Stimulated activated CD8-positive, alpha-beta memory T cell treated with anti-CD3 and anti-CD28 coated beads, Interleukin-15, amount 100 ng/mL, for 1 hour (primary cell): ENCODE results near the gene TRPM3.
"Not testable (repeated sequence)": the region's sequence is repeated elsewhere in the genome, so short reads cannot be mapped to it uniquely, and the experiment has no call there.

Source experiments
- DNase-seq: peaks from one replicate; pipeline ENCODE4 v3.0.0-alpha.2; 2020; ENCODE audit warnings: low read depth

Gene TRPM3

GRCh38 chr9:70654144-70654543 is 467.3 kb downstream of the TRPM3 start:
- DNase-seq = no peak

- not testable (repeated sequence) for DNase-seq
Measured at GRCh38 chr9:70644627-70645026, 476.8 kb downstream of the TRPM3 start.

- no peak for DNase-seq
Measured at GRCh38 chr9:70642341-70642740, 479.1 kb downstream of the TRPM3 start.

GRCh38 chr9:70641631-70642030 is 479.8 kb downstream of the TRPM3 start:
- no peak for DNase-seq

GRCh38 chr9:70641031-70641430 is 480.4 kb downstream of the TRPM3 start:
- no peak for DNase-seq

- DNase-seq = no peak
Measured at GRCh38 chr9:70639853-70640814, 481.3 kb downstream of the TRPM3 start.

- DNase-seq = no peak
Measured at GRCh38 chr9:70635790-70636189, 485.6 kb downstream of the TRPM3 start.

- no peak for DNase-seq
Measured at GRCh38 chr9:70634696-70635095, 486.7 kb downstream of the TRPM3 start.

GRCh38 chr9:70630971-70631370 is 490.4 kb downstream of the TRPM3 start:
- no peak for DNase-seq

- DNase-seq = not testable (repeated sequence)
Measured at GRCh38 chr9:70629080-70629685, 492.2 kb downstream of the TRPM3 start.

- no peak for DNase-seq
Measured at GRCh38 chr9:70625078-70625477, 496.3 kb downstream of the TRPM3 start.

GRCh38 chr9:70618784-70619183 is 502.6 kb downstream of the TRPM3 start:
- DNase-seq = no peak

- no peak for DNase-seq
Measured at GRCh38 chr9:70617033-70617828, 504.2 kb downstream of the TRPM3 start.

GRCh38 chr9:70616228-70616990 is 505.0 kb downstream of the TRPM3 start:
- no peak for DNase-seq

GRCh38 chr9:70615464-70616138 is 505.8 kb downstream of the TRPM3 start:
- DNase-seq = no peak

GRCh38 chr9:70614786-70615463 is 506.5 kb downstream of the TRPM3 start:
- DNase-seq = no peak

GRCh38 chr9:70613024-70613768 is 508.2 kb downstream of the TRPM3 start:
- DNase-seq = no peak

GRCh38 chr9:70610287-70610644 is 511.2 kb downstream of the TRPM3 start:
- no peak for DNase-seq

GRCh38 chr9:70609542-70610286 is 511.7 kb downstream of the TRPM3 start:
- DNase-seq = no peak
